Non-pigmented ciliary epithelial cell (primary cell): ENCODE data around the gene HTR1A.
A peak's percentile ranks its signal among the peaks of the same experiment; 100 is the strongest.

ENCODE experiments used
- DNase-seq: peaks from one replicate; pipeline ENCODE4 v3.0.0-alpha.2; 2010; ENCODE audit warnings: low read depth

HTR1A gene

DNA sequence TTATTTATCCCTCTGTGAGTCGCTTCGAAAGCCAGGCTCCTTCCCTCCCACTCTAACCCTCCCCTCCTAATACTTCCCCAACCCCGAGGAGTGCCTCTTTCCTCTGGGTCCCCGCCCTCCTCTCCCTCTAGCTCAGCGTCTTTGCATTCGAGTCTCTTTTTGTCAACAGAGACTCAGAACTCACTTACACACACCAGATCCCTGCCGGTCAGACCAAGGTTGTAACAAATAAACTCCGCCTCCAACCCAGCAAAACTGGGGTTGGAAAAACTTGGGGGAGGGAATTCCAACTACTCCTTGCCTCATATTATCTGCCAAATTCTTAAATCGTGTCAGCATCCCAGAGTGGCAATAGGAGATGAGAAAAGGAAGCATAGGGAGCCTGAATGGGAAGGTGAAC, at the start of gene HTR1A:
Gene HTR1A, minus strand, starts transcription at position 167 of the 400 bp plus-strand sequence. CDS start 726 bp downstream, outside the sequence.
- DNase-seq, result no peak

DNA sequence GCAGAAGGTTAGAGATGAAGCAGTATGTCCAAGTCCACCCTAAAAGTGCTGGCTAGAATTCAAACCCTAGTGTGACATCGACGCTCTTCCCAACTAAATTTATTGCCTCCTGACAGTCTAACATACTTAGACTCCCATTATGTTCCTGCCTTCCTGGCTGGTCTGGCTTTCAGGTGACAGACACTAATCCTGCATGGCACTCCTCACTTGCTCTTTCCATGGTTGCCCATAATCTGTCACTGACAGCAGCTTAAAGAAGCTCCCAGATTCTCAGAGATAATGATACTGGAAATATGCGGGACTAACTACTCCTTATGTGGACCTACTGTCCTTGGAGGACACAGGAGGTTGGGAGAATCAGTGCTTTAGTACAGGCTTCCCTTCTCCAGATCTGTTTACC, 41.7 kb upstream of the HTR1A start:
- no peak for DNase-seq

GRCh38 chr5:64000096-64000495, 37.9 kb upstream of the HTR1A start:
- DNase-seq, result no peak

DNA sequence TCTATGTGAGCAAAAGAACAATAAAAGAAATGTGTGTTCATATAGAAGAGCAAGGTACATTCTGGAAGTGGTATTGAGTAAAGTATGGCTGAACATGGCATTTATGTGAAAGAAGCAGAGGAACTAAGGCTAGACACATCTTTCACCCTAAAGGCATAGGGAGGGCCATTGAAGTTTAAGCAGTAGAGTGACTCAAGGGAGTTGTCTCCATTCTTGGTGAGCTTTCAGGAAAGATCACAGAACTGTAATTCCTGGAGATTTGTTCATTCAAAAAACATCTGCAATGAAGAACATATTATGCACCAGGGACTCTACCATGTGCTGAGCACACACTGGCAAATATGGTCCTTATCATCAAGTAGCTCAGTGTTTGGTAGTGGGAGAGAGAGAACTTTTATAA, 24.8 kb upstream of the HTR1A start:
- DNase-seq, result no peak

GRCh38 chr5:63981864-63982263, 19.6 kb upstream of the HTR1A start:
- DNase-seq, result no peak

- no peak for DNase-seq
These were observed 1.7 kb upstream of the HTR1A start for GRCh38 chr5:63963926-63964325.

- DNase-seq, result peak; percentile 27
These were observed 963 bp upstream of the HTR1A start for GRCh38 chr5:63963080-63963735.

DNA sequence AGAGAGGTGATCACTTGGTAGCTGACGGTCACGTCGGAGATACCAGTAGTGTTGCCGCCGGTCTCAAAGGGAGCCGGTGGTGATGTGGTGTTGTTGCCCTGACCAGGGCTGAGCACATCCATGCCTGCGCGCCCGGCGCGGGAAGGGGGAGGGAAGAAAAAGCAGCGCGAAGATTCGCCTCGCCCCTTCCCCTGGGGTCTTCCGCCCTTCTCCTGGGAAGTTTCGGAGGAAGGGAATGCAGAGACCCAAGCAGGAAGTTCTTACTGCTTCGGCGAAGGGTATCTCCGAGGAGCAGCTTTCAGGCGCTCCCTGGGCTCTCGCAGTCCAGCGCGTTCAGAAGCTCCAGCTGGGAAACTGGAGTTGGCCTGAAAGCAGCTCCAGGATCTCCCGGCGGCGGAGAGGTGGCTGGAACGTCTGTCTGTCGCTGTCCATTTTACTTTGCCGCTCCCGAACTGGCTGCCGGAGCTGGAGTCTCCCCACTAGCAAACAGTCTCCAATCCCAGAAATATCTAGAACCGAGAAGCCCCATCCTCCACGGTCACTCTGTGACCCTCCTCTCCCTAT, 565 bp downstream of the HTR1A start:
- DNase-seq, result no peak

- no peak for DNase-seq
These were observed 1.1 kb downstream of the HTR1A start for GRCh38 chr5:63961125-63961597.

- no peak for DNase-seq
These were observed 1.6 kb downstream of the HTR1A start for GRCh38 chr5:63960646-63961045.

DNA sequence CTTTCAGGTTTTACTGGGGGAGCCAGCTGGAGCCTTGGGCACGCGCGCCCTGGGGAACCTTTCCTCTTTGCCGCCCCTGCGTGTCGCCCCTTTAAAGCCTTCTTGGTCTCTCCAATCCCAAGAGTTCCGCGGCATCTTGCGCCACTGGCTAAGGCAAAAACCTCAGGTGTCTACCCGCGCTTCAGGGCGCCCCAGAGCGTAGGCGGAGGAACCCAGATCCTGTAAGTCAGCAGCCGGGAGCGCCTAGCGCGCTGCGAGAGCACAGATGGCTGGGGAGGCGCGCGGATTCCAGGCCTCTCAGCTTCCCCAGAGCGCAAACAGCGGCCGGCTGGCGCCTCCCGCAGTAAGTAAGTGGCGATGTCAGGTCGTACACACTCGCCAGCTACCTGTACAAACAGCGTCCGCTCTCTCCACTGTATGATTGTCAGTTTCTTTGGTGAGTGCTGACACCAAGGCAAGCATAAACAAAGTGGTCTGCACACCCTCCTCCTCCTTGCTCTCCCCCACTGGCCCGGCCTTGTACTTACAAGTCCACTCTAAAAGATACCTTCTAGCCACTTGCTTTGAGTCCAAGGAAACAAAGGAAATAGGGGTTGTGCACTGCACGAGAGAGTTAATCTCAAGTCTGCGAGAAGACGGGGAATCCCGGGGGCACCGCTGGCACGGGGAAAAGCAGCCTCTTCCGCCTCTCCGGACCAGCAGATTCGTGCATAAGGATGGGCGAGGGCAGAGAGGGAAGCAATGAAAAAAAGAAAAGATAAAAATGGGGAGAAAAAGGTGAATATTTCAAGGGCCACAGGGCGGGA, 2.9 kb downstream of the HTR1A start:
- no peak for DNase-seq

- DNase-seq, result no peak
These were observed 3.6 kb downstream of the HTR1A start for GRCh38 chr5:63958654-63959053.

DNA sequence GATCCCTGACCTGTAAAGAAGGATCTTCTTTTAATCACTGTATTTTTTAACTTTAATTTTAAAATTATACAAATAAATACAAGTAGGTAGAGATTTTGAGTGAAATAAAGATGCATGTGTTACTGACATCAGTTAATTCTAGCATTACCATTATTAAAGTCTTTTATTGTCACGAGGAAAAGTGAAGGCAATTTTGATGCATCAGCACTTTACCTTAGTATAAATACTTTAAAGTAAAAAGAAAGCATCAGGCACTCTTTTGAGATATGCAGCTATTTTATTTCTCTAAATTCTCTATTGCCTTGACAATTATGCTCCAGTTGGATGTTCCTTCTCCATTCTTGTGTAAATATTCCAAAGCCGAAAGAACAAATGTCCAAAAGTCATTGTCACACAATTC, 4.6 kb downstream of the HTR1A start:
- DNase-seq, result no peak

- DNase-seq, result no peak
These were observed 9.0 kb downstream of the HTR1A start for GRCh38 chr5:63953217-63953616.

DNA sequence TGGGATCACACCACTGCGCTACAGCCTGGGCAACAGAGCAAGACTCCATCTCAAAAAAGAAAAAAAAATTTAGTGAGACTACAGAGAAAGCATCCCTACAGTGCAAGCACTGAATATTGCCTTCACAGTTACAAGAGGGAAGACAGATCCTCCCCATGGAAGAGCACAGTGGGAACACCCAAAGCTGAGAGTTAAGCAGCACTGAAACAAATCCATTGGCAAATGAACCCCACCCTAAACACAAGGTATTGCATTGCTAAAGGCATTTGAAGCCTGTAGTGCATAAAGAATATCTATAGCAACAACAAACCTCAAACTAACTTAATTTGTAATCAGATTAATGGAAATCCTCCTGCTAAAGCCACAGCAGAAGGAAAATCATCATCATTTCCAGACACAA, 27.1 kb downstream of the HTR1A start:
- no peak for DNase-seq

DNA sequence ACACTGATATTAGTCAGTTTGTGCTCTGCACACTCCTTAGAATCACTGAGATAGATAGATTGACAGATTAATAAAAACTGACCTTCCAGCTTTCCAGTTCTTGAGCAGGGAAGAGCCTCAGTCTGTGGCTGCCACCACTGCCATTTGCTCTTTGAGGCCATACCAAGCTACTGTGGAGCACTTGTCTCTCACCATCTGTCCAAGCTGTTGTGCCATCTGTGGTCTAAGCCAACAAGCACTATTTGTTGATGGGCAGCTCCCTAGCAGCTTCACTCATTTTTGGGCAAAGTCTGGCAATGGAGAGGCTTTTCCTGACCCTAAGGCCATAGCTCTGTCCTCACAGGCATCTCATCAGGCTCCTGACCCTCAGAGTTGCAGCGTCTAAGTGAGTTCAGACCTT, 30.4 kb downstream of the HTR1A start:
- DNase-seq, result no peak

GRCh38 chr5:63928451-63928850, 33.8 kb downstream of the HTR1A start:
- DNase-seq, result no peak

DNA sequence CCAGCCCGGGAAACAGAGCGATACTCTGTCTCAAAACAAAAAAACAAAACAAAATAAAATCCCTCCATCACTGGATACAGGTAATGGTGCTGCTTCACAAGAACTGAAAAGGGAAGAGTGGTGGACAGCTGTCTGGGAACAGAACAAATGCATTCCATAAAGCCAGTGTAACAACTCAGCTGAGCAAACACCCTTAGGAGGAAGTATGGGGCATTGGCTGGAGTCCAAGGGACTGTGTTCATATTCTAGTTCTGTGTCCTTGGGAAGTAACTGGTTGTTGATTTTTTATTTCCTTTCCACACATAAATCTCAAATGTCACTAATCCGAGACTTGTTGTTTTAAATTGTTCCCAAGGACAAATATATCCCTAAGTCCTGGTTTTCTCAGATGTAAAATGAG, 38.3 kb downstream of the HTR1A start:
- DNase-seq, result no peak

GRCh38 chr5:63919763-63920478, 42.3 kb downstream of the HTR1A start:
- no peak for DNase-seq

GRCh38 chr5:63916786-63917185, 45.5 kb downstream of the HTR1A start:
- DNase-seq, result no peak

GRCh38 chr5:63911871-63912270, 50.4 kb downstream of the HTR1A start:
- DNase-seq, result no peak
